ENCODE data around the gene FRAS1.

The FRAS1 gene

GRCh38 chr4:78219825-78220224 lies 162.7 kb downstream of the FRAS1 start:
- H3K27ac ChIP-seq (ENCODE audit: low read depth, low read length), result no peak overlapping the region
- H3K36me3 ChIP-seq (ENCODE audit: control insufficient read depth in 1 of 2, insufficient read depth in 2 of 2, low read length in 2 of 2), result no peaks in the 10 kb centered on the region
- no peaks in the 10 kb centered on the region for H3K9me3 ChIP-seq (ENCODE audit: control insufficient read depth in 1 of 2, low read length in 2 of 2)
- H3K4me1 ChIP-seq (ENCODE audit: control insufficient read depth in 1 of 2, insufficient read depth in 2 of 2, low read length in 2 of 2), result no peaks in the 10 kb centered on the region
- H3K9ac ChIP-seq (ENCODE audit: low read depth in 1 of 2, low read length in 2 of 2), result no peak overlapping the region
- H3K27me3 ChIP-seq (ENCODE audit: control insufficient read depth in 1 of 2, insufficient read depth in 2 of 2, low read length in 2 of 2), result no peaks in the 10 kb centered on the region
- H3K4me3 ChIP-seq (ENCODE audit: low read depth in 1 of 2, low read length in 2 of 2), result no peak overlapping the region

- Histone ChIP-seq H3K4me3 (ENCODE audit: low read depth in 1 of 2, low read length in 2 of 2) (no peak overlapping the region), H3K4me1 (ENCODE audit: control insufficient read depth in 1 of 2, insufficient read depth in 2 of 2, low read length in 2 of 2) (no peaks in the 10 kb centered on the region), H3K27me3 (ENCODE audit: control insufficient read depth in 1 of 2, insufficient read depth in 2 of 2, low read length in 2 of 2) (no peaks in the 10 kb centered on the region), H3K27ac (ENCODE audit: low read depth, low read length) (no peak overlapping the region), H3K9me3 (ENCODE audit: control insufficient read depth in 1 of 2, low read length in 2 of 2) (no peaks in the 10 kb centered on the region), H3K36me3 (ENCODE audit: control insufficient read depth in 1 of 2, insufficient read depth in 2 of 2, low read length in 2 of 2) (no peaks in the 10 kb centered on the region), H3K9ac (ENCODE audit: low read depth in 1 of 2, low read length in 2 of 2) (no peak overlapping the region)
Observed at GRCh38 chr4:78220283-78220682, 163.2 kb downstream of the FRAS1 start.

GRCh38 chr4:78222575-78223186 lies 165.6 kb downstream of the FRAS1 start:
- Histone ChIP-seq H3K4me1 (ENCODE audit: control insufficient read depth in 1 of 2, insufficient read depth in 2 of 2, low read length in 2 of 2) (no peaks in the 10 kb centered on the region), H3K4me3 (ENCODE audit: low read depth in 1 of 2, low read length in 2 of 2) (no peak overlapping the region), H3K9me3 (ENCODE audit: control insufficient read depth in 1 of 2, low read length in 2 of 2) (no peaks in the 10 kb centered on the region), H3K9ac (ENCODE audit: low read depth in 1 of 2, low read length in 2 of 2) (no peak overlapping the region), H3K27ac (ENCODE audit: low read depth, low read length) (no peak overlapping the region), H3K36me3 (ENCODE audit: control insufficient read depth in 1 of 2, insufficient read depth in 2 of 2, low read length in 2 of 2) (no peaks in the 10 kb centered on the region), H3K27me3 (ENCODE audit: control insufficient read depth in 1 of 2, insufficient read depth in 2 of 2, low read length in 2 of 2) (no peaks in the 10 kb centered on the region)

- Histone ChIP-seq H3K9ac (ENCODE audit: low read depth in 1 of 2, low read length in 2 of 2) (no peak overlapping the region), H3K27me3 (ENCODE audit: control insufficient read depth in 1 of 2, insufficient read depth in 2 of 2, low read length in 2 of 2) (no peaks in the 10 kb centered on the region), H3K9me3 (ENCODE audit: control insufficient read depth in 1 of 2, low read length in 2 of 2) (no peaks in the 10 kb centered on the region), H3K36me3 (ENCODE audit: control insufficient read depth in 1 of 2, insufficient read depth in 2 of 2, low read length in 2 of 2) (no peaks in the 10 kb centered on the region), H3K4me3 (ENCODE audit: low read depth in 1 of 2, low read length in 2 of 2) (no peak overlapping the region), H3K27ac (ENCODE audit: low read depth, low read length) (no peak overlapping the region), H3K4me1 (ENCODE audit: control insufficient read depth in 1 of 2, insufficient read depth in 2 of 2, low read length in 2 of 2) (no peaks in the 10 kb centered on the region)
Observed at GRCh38 chr4:78225236-78225635, 168.1 kb downstream of the FRAS1 start.

GRCh38 chr4:78226279-78226678 lies 169.2 kb downstream of the FRAS1 start:
- no peak overlapping the region for H3K4me3 ChIP-seq (ENCODE audit: low read depth in 1 of 2, low read length in 2 of 2)
- no peak overlapping the region for H3K27ac ChIP-seq (ENCODE audit: low read depth, low read length)
- no peaks in the 10 kb centered on the region for H3K4me1 ChIP-seq (ENCODE audit: control insufficient read depth in 1 of 2, insufficient read depth in 2 of 2, low read length in 2 of 2)
- H3K9ac ChIP-seq (ENCODE audit: low read depth in 1 of 2, low read length in 2 of 2), result no peak overlapping the region
- no peaks in the 10 kb centered on the region for H3K36me3 ChIP-seq (ENCODE audit: control insufficient read depth in 1 of 2, insufficient read depth in 2 of 2, low read length in 2 of 2)
- no peaks in the 10 kb centered on the region for H3K9me3 ChIP-seq (ENCODE audit: control insufficient read depth in 1 of 2, low read length in 2 of 2)
- no peaks in the 10 kb centered on the region for H3K27me3 ChIP-seq (ENCODE audit: control insufficient read depth in 1 of 2, insufficient read depth in 2 of 2, low read length in 2 of 2)

GRCh38 chr4:78227411-78228057 lies 170.4 kb downstream of the FRAS1 start:
- no peaks in the 10 kb centered on the region for H3K27me3 ChIP-seq (ENCODE audit: control insufficient read depth in 1 of 2, insufficient read depth in 2 of 2, low read length in 2 of 2)

GRCh38 chr4:78235800-78236199 lies 178.7 kb downstream of the FRAS1 start:
- H3K36me3 ChIP-seq (ENCODE audit: control insufficient read depth in 1 of 2, insufficient read depth in 2 of 2, low read length in 2 of 2), result no peaks in the 10 kb centered on the region
- no peaks in the 10 kb centered on the region for H3K27me3 ChIP-seq (ENCODE audit: control insufficient read depth in 1 of 2, insufficient read depth in 2 of 2, low read length in 2 of 2)
- H3K27ac ChIP-seq (ENCODE audit: low read depth, low read length), result no peak overlapping the region
- H3K4me1 ChIP-seq (ENCODE audit: control insufficient read depth in 1 of 2, insufficient read depth in 2 of 2, low read length in 2 of 2), result no peaks in the 10 kb centered on the region
- H3K9me3 ChIP-seq (ENCODE audit: control insufficient read depth in 1 of 2, low read length in 2 of 2), result no peaks in the 10 kb centered on the region
- H3K4me3 ChIP-seq (ENCODE audit: low read depth in 1 of 2, low read length in 2 of 2), result no peak overlapping the region
- no peak overlapping the region for H3K9ac ChIP-seq (ENCODE audit: low read depth in 1 of 2, low read length in 2 of 2)

More at GRCh38 chr4:78227411-78228057, 170.4 kb downstream of the FRAS1 start:
- H3K27ac ChIP-seq (ENCODE audit: low read depth, low read length), result no peak overlapping the region
- no peak overlapping the region for H3K4me3 ChIP-seq (ENCODE audit: low read depth in 1 of 2, low read length in 2 of 2)
- H3K9me3 ChIP-seq (ENCODE audit: control insufficient read depth in 1 of 2, low read length in 2 of 2), result no peaks in the 10 kb centered on the region
- no peaks in the 10 kb centered on the region for H3K36me3 ChIP-seq (ENCODE audit: control insufficient read depth in 1 of 2, insufficient read depth in 2 of 2, low read length in 2 of 2)
- H3K4me1 ChIP-seq (ENCODE audit: control insufficient read depth in 1 of 2, insufficient read depth in 2 of 2, low read length in 2 of 2), result no peaks in the 10 kb centered on the region
- no peak overlapping the region for H3K9ac ChIP-seq (ENCODE audit: low read depth in 1 of 2, low read length in 2 of 2)

GRCh38 chr4:78237360-78237759 lies 180.2 kb downstream of the FRAS1 start:
- H3K36me3 ChIP-seq (ENCODE audit: control insufficient read depth in 1 of 2, insufficient read depth in 2 of 2, low read length in 2 of 2), result no peaks in the 10 kb centered on the region
- H3K9me3 ChIP-seq (ENCODE audit: control insufficient read depth in 1 of 2, low read length in 2 of 2), result no peaks in the 10 kb centered on the region
- no peak overlapping the region for H3K4me3 ChIP-seq (ENCODE audit: low read depth in 1 of 2, low read length in 2 of 2)
- H3K27ac ChIP-seq (ENCODE audit: low read depth, low read length), result no peak overlapping the region
- H3K4me1 ChIP-seq (ENCODE audit: control insufficient read depth in 1 of 2, insufficient read depth in 2 of 2, low read length in 2 of 2), result no peaks in the 10 kb centered on the region
- H3K27me3 ChIP-seq (ENCODE audit: control insufficient read depth in 1 of 2, insufficient read depth in 2 of 2, low read length in 2 of 2), result no peaks in the 10 kb centered on the region
- H3K9ac ChIP-seq (ENCODE audit: low read depth in 1 of 2, low read length in 2 of 2), result no peak overlapping the region

GRCh38 chr4:78242071-78242470 lies 184.9 kb downstream of the FRAS1 start:
- Histone ChIP-seq H3K4me3 (ENCODE audit: low read depth in 1 of 2, low read length in 2 of 2) (no peak overlapping the region), H3K9me3 (ENCODE audit: control insufficient read depth in 1 of 2, low read length in 2 of 2) (no peaks in the 10 kb centered on the region), H3K9ac (ENCODE audit: low read depth in 1 of 2, low read length in 2 of 2) (no peak overlapping the region), H3K36me3 (ENCODE audit: control insufficient read depth in 1 of 2, insufficient read depth in 2 of 2, low read length in 2 of 2) (no peaks in the 10 kb centered on the region), H3K27me3 (ENCODE audit: control insufficient read depth in 1 of 2, insufficient read depth in 2 of 2, low read length in 2 of 2) (no peaks in the 10 kb centered on the region), H3K27ac (ENCODE audit: low read depth, low read length) (no peak overlapping the region), H3K4me1 (ENCODE audit: control insufficient read depth in 1 of 2, insufficient read depth in 2 of 2, low read length in 2 of 2) (no peaks in the 10 kb centered on the region)

- H3K4me1 ChIP-seq (ENCODE audit: control insufficient read depth in 1 of 2, insufficient read depth in 2 of 2, low read length in 2 of 2), result no peaks in the 10 kb centered on the region
- H3K9ac ChIP-seq (ENCODE audit: low read depth in 1 of 2, low read length in 2 of 2), result no peak overlapping the region
- no peak overlapping the region for H3K4me3 ChIP-seq (ENCODE audit: low read depth in 1 of 2, low read length in 2 of 2)
- no peaks in the 10 kb centered on the region for H3K36me3 ChIP-seq (ENCODE audit: control insufficient read depth in 1 of 2, insufficient read depth in 2 of 2, low read length in 2 of 2)
- no peaks in the 10 kb centered on the region for H3K27me3 ChIP-seq (ENCODE audit: control insufficient read depth in 1 of 2, insufficient read depth in 2 of 2, low read length in 2 of 2)
- H3K27ac ChIP-seq (ENCODE audit: low read depth, low read length), result no peak overlapping the region
- H3K9me3 ChIP-seq (ENCODE audit: control insufficient read depth in 1 of 2, low read length in 2 of 2), result no peaks in the 10 kb centered on the region
Observed at GRCh38 chr4:78244705-78245485, 187.8 kb downstream of the FRAS1 start.
